HCT116 (cell line): Measurements from ENCODE around the gene MAP1S. TPM values are rescaled to one million over a fixed set of nuclear protein-coding genes. Genes with fewer than 3 reads are reported as not detected.

Experiments
- ATAC-seq: fragments of 200-7000 bp; cut with Tn5 transposase; 2 replicates; pipeline ENCODE4 v1.9.1; 2020; ENCODE audit warnings: mild to moderate bottlenecking, moderate library complexity
- BruUV-seq: library from RNA; stranded (reverse); fragments of 400-500 nt; replicated peaks from 2 replicates; lab custom pipeline; 2021; lab: Mats Ljungman, UMichigan
- CTCF ChIA-PET: fragments of 300-600 bp; sonication (Branson Sonifier 250); formaldehyde crosslinking; loops from one replicate; lab custom pipeline; 2021; ENCODE audit warnings: antibody characterized with exemption; lab: Charles Lee
- POLR2A ChIA-PET: fragments of 300-600, 350-600 bp; sonication (Branson Sonifier 250); formaldehyde crosslinking; loops from one replicate; lab custom pipeline; 2021; ENCODE audit warnings: antibody characterized with exemption; lab: Charles Lee
- RAD21 ChIA-PET, 2 experiments: fragments of 300-600 bp; sonication (Branson Sonifier 250); formaldehyde crosslinking; loops; one replicate each; lab custom pipeline; 2023; ENCODE audit warnings: low total read pairs in 2 of 2; ENCODE audit not compliant: uncharacterized antibody in 2 of 2, unreplicated experiment in 2 of 2, low non-redundant PET in 1 of 2; lab: Charles Lee
- DNase-seq: peaks from one replicate; pipeline ENCODE4 v3.0.0-alpha.2; 2010; ENCODE audit warnings: low read depth, low spot score
- H2AFZ ChIP-seq: fragments of 200-600 bp; shearing (Covaris generic), sonication (generic); 2 replicates; pipeline ENCODE4 v1.6.1; 2017; ENCODE audit warnings: low read depth, mixed run types, mixed read lengths, antibody characterized with exemption, low read length; ENCODE audit not compliant: poor library complexity, severe bottlenecking
- H3K27ac ChIP-seq: 2 replicates; pipeline ENCODE4 v1.5.1; 2012; ENCODE audit warnings: low read depth, low read length
- H3K27me3 ChIP-seq: fragments of 200-600 bp; sonication (generic); 2 replicates; pipeline ENCODE4 v1.6.1; 2016; ENCODE audit warnings: mixed run types, low read length, mixed read lengths; ENCODE audit not compliant: insufficient read depth
- H3K36me3 ChIP-seq, 2 experiments: fragments of 200-500 bp in 1 of 2; fragments of 200-600 bp in 1 of 2; sonication (Bioruptor generic) in 1 of 2; sonication (generic) in 1 of 2; 2 replicates each; pipeline versions ENCODE4 v1.5.1 to v1.6.1; 2014 to 2016; ENCODE audit warnings: low read length in 2 of 2, inconsistent platforms in 1 of 2, mixed read lengths in 1 of 2, mixed run types in 1 of 2; ENCODE audit not compliant: insufficient read depth in 2 of 2, control insufficient read depth in 1 of 2
- H3K4me1 ChIP-seq, 2 experiments: fragments of 200-600 bp in 1 of 2; sonication (generic) in 1 of 2; 2 replicates each; pipeline versions ENCODE4 v1.5.1 to v1.6.1; 2012 to 2017; ENCODE audit warnings: low read length in 2 of 2, inconsistent platforms in 1 of 2, mild to moderate bottlenecking in 1 of 2, mixed read lengths in 1 of 2, mixed run types in 1 of 2, moderate library complexity in 1 of 2; ENCODE audit not compliant: insufficient read depth in 2 of 2, control insufficient read depth in 1 of 2
- H3K4me2 ChIP-seq: fragments of 200-600 bp; sonication (generic); 2 replicates; pipeline ENCODE4 v1.6.1; 2017; ENCODE audit warnings: mixed run types, low read length, mixed read lengths
- H3K4me3 ChIP-seq, 2 experiments: fragments of 200-600 bp in 1 of 2; sonication (generic) in 1 of 2; replicated peaks in 1 of 2; 2 replicates each; pipeline ENCODE4 v1.5.1; 2011 to 2016; ENCODE audit warnings: low read length in 2 of 2, control low read depth in 1 of 2, low read depth in 1 of 2, mild to moderate bottlenecking in 1 of 2, mixed read lengths in 1 of 2, mixed run types in 1 of 2
- H3K79me2 ChIP-seq: fragments of 200-600 bp; sonication (generic); 2 replicates; pipeline ENCODE4 v1.6.1; 2017; ENCODE audit warnings: mild to moderate bottlenecking, mixed run types, low read length, moderate library complexity, mixed read lengths; ENCODE audit not compliant: insufficient read depth
- H3K9ac ChIP-seq: fragments of 200-600 bp; sonication (generic); 2 replicates; pipeline ENCODE4 v1.6.1; 2016; ENCODE audit warnings: low read length, mixed read lengths
- H3K9me2 ChIP-seq: fragments of 200-600 bp; sonication (generic), shearing (Covaris generic); 2 replicates; pipeline ENCODE4 v1.6.1; 2017; ENCODE audit warnings: mixed run types, mild to moderate bottlenecking, moderate library complexity; ENCODE audit not compliant: insufficient read depth
- H3K9me3 ChIP-seq, 2 experiments: fragments of 200-500 bp in 1 of 2; fragments of 200-600 bp in 1 of 2; sonication (Bioruptor generic) in 1 of 2; sonication (generic) in 1 of 2; 2 replicates each; pipeline ENCODE4 v1.6.1; 2014 to 2017; ENCODE audit warnings: low read length in 2 of 2, mixed read lengths in 2 of 2, inconsistent platforms in 1 of 2, low read depth in 1 of 2, mild to moderate bottlenecking in 1 of 2, mixed run types in 1 of 2, moderate library complexity in 1 of 2; ENCODE audit not compliant: control insufficient read depth in 1 of 2, insufficient read depth in 1 of 2
- H4K20me1 ChIP-seq: fragments of 200-600 bp; sonication (generic), shearing (Covaris generic); 2 replicates; pipeline ENCODE4 v1.6.1; 2017; ENCODE audit warnings: mixed run types, mild to moderate bottlenecking, moderate library complexity; ENCODE audit not compliant: insufficient read depth
- CEBPB ChIP-seq: IDR thresholded peaks from 2 replicates; pipeline ENCODE4 v1.6.1; 2012; ENCODE audit warnings: low read depth
- EGR1 ChIP-seq: IDR thresholded peaks from 2 replicates; pipeline ENCODE4 v1.6.1; 2012; ENCODE audit warnings: low read depth
- JUND ChIP-seq: IDR thresholded peaks from 2 replicates; pipeline ENCODE4 v1.6.1; 2012
- MAX ChIP-seq: IDR thresholded peaks from 2 replicates; pipeline ENCODE4 v1.6.1; 2012
- REST ChIP-seq: IDR thresholded peaks from 2 replicates; pipeline ENCODE4 v1.6.1; 2012; ENCODE audit warnings: low read depth
- SIN3A ChIP-seq: IDR thresholded peaks from 2 replicates; pipeline ENCODE4 v1.6.1; 2012; ENCODE audit warnings: low read depth
- SP1 ChIP-seq: IDR thresholded peaks from 2 replicates; pipeline ENCODE4 v1.6.1; 2012; ENCODE audit warnings: low read depth
- SRF ChIP-seq: IDR thresholded peaks from 2 replicates; pipeline ENCODE4 v1.6.1; 2012; ENCODE audit warnings: low read depth
- TCF7L2 ChIP-seq: IDR thresholded peaks from 2 replicates; pipeline ENCODE4 v1.7.0; 2011; ENCODE audit warnings: borderline replicate concordance, inconsistent platforms; ENCODE audit not compliant: insufficient read depth, insufficient read length; ENCODE audit errors: extremely low read depth
- YY1 ChIP-seq: IDR thresholded peaks from 2 replicates; pipeline ENCODE4 v1.6.1; 2011; ENCODE audit warnings: low read length, low read depth, moderate library complexity, mild to moderate bottlenecking; ENCODE audit not compliant: insufficient replicate concordance; ENCODE audit errors: extremely low read depth
- intact Hi-C: fragments of 100-400 bp; cut with micrococcal nuclease; formaldehyde crosslinking; loops from 2 replicates; pipeline ENCODE4 v1.10.0; 2022
- total RNA-seq: library from RNA; stranded (reverse); gene quantifications from one replicate; pipeline ENCODE4 v1.2.1, GENCODE V29; 2021; ENCODE audit not compliant: unreplicated experiment
- TF ChIP-seq, protein P1 (sequence below): IDR thresholded peaks from 2 replicates; pipeline ENCODE4 v1.6.1; 2012
- TF ChIP-seq, protein P2 (sequence below): IDR thresholded peaks from 2 replicates; pipeline ENCODE4 v1.6.1; 2011; ENCODE audit warnings: mild to moderate bottlenecking, low read length, moderate library complexity; ENCODE audit not compliant: insufficient replicate concordance; ENCODE audit errors: extremely low read depth
- TF ChIP-seq, protein P3 (sequence below), 3 experiments: fragments of 200-600 bp in 1 of 3; sonication (generic) in 1 of 3; IDR thresholded peaks in 2 of 3; conservative IDR thresholded peaks in 1 of 3; 2 replicates each; pipeline ENCODE4 v1.5.1; 2012 to 2017; ENCODE audit warnings: low read depth in 2 of 3, low read length in 2 of 3, antibody characterized with exemption in 1 of 3, borderline replicate concordance in 1 of 3, control low read depth in 1 of 3, mild to moderate bottlenecking in 1 of 3, mixed read lengths in 1 of 3, mixed run types in 1 of 3, moderate library complexity in 1 of 3; ENCODE audit not compliant: insufficient read depth in 1 of 3

MAP1S gene
- total RNA-seq, 1 experiment from 2014 or later: 80.8 TPM

DNA sequence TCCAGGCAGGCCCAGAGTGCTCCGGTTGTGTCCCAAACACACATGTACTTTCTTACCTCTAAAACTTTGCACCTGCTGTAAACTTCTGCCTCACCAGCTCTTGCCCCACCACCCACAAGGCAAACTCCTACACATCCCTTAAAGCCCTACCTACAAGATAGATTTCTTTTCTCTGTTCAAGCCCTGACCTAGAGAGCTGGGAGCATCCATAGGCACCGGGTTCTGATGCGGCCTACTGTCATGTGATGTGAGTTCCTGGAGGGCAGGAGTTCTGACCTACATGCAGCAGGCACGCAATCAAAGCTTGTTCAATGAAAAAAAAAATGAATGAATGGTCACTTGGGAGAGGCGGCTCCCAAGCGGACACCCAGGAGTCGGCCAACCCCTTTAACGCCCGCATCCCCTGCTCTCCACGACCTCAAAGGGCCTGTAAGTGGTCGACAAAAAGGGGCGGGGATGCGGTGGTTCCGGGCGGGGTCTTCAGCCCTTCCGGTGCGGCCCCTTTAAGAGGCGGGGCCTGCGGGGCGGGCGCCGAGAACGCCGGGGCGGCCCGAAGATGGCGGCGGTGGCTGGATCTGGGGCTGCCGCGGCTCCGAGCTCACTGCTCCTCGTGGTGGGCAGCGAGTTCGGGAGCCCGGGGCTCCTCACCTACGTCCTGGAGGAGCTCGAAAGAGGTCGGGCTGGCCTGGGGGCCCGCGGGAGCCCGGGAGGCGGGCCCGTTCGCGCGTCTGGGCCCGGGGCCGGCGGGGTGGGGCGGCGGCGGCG, at the start of gene MAP1S (continued):
- TF ChIP-seq, protein P1, sequence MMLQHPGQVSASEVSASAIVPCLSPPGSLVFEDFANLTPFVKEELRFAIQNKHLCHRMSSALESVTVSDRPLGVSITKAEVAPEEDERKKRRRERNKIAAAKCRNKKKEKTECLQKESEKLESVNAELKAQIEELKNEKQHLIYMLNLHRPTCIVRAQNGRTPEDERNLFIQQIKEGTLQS: no peak
- no peak for TF ChIP-seq CEBPB
- no peak for TF ChIP-seq EGR1
- TF ChIP-seq JUND: no peak
- TF ChIP-seq, protein P2, sequence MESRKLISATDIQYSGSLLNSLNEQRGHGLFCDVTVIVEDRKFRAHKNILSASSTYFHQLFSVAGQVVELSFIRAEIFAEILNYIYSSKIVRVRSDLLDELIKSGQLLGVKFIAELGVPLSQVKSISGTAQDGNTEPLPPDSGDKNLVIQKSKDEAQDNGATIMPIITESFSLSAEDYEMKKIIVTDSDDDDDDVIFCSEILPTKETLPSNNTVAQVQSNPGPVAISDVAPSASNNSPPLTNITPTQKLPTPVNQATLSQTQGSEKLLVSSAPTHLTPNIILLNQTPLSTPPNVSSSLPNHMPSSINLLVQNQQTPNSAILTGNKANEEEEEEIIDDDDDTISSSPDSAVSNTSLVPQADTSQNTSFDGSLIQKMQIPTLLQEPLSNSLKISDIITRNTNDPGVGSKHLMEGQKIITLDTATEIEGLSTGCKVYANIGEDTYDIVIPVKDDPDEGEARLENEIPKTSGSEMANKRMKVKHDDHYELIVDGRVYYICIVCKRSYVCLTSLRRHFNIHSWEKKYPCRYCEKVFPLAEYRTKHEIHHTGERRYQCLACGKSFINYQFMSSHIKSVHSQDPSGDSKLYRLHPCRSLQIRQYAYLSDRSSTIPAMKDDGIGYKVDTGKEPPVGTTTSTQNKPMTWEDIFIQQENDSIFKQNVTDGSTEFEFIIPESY: peak; percentile 12
- peak; percentile 93 for TF ChIP-seq YY1
- TF ChIP-seq TCF7L2: peak; percentile 25

DNA sequence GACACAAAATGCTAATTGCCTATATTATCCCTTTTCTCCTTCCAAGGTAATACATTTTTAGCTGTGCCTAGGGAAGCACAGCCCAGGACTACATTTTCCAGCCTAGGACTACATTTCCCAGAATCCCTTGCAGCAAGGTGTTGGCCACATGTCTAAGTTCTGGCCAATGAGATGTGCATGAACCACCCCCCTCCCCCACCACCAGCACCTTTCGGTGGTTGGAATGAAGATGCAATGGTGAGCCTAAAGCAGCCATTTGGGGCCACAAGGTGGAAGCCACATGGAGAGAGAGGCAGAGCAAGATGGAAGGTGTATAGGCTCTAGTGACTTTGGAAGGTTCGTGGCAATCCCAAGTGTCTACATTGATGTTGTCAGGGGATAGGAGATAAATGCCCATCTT, 47.4 kb upstream of the MAP1S start:
- ChIA-PET POLR2A (no interaction called here), RAD21 (no interaction called here)

More for the DNA sequence above, 47.4 kb upstream of the MAP1S start:
- Histone ChIP-seq H4K20me1 (no peaks in the 10 kb centered on the region), H3K79me2 (peaks cover 5% of the 10 kb centered on the region; the same call in 1 of the 2 replicates), H3K9me3 (no peaks in the 10 kb centered on the region), H3K4me2 (peak overlapping the region; percentile 20; the same call in 1 of the 2 replicates), H3K9me2 (no peaks in the 10 kb centered on the region), H3K4me1 (peaks cover 12 to 30% of the 10 kb centered on the region in 2 experiments), H3K4me3 (no peak overlapping the region), H3K27me3 (no peaks in the 10 kb centered on the region), H3K9ac (no peak overlapping the region), H3K36me3 (peaks cover 0 to 3% of the 10 kb centered on the region in 2 experiments; a peak in 1 of 4 replicates), H3K27ac (no peak overlapping the region), H2AFZ (no peak overlapping the region)
- intact Hi-C loops: no loop called here
- CTCF ChIA-PET: no interaction called here
- DNase-seq (peak; percentile 68), ATAC-seq (peak; percentile 92)
- TF ChIP-seq, protein P3, sequence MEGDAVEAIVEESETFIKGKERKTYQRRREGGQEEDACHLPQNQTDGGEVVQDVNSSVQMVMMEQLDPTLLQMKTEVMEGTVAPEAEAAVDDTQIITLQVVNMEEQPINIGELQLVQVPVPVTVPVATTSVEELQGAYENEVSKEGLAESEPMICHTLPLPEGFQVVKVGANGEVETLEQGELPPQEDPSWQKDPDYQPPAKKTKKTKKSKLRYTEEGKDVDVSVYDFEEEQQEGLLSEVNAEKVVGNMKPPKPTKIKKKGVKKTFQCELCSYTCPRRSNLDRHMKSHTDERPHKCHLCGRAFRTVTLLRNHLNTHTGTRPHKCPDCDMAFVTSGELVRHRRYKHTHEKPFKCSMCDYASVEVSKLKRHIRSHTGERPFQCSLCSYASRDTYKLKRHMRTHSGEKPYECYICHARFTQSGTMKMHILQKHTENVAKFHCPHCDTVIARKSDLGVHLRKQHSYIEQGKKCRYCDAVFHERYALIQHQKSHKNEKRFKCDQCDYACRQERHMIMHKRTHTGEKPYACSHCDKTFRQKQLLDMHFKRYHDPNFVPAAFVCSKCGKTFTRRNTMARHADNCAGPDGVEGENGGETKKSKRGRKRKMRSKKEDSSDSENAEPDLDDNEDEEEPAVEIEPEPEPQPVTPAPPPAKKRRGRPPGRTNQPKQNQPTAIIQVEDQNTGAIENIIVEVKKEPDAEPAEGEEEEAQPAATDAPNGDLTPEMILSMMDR (IDR thresholded peaks at IDR 0.05 in 2 of 3, conservative IDR thresholded peaks at IDR 0.05 in 1 of 3; ENCODE audit: borderline replicate concordance in 1 of 3, insufficient read depth in 1 of 3, low read depth in 2 of 3, low read length in 2 of 3): no peak
- no peak for TF ChIP-seq SRF
- TF ChIP-seq MAX: no peak
- TF ChIP-seq REST: no peak
- TF ChIP-seq YY1: peak; percentile 48
- no peak for TF ChIP-seq TCF7L2
- TF ChIP-seq SP1: peak; percentile 75
- TF ChIP-seq SIN3A: no peak
- TF ChIP-seq, protein P1: no peak
- BruUV-seq: no TSS peak
